Stimulated activated CD4-positive, alpha-beta T cell treated with anti-CD3 and anti-CD28 coated beads, Interleukin-1b, Interleukin-23, amount 100 ng/mL, for 24 hours (primary cell): ENCODE measurements around the gene GALNT10.

ENCODE experiments used
- DNase-seq, 4 experiments: peaks; one replicate each; pipeline ENCODE4 v3.0.0-alpha.2; 2020; ENCODE audit warnings: low read depth in 4 of 4, low spot score in 1 of 4

GALNT10 gene

GRCh38 chr5:154264549-154265196, 74.1 kb downstream of the GALNT10 start:
- no peak for DNase-seq

- no peak for DNase-seq
Observed at GRCh38 chr5:154265197-154265773, 74.8 kb downstream of the GALNT10 start.

GRCh38 chr5:154267516-154267915, 77.0 kb downstream of the GALNT10 start:
- no peak for DNase-seq

DNA sequence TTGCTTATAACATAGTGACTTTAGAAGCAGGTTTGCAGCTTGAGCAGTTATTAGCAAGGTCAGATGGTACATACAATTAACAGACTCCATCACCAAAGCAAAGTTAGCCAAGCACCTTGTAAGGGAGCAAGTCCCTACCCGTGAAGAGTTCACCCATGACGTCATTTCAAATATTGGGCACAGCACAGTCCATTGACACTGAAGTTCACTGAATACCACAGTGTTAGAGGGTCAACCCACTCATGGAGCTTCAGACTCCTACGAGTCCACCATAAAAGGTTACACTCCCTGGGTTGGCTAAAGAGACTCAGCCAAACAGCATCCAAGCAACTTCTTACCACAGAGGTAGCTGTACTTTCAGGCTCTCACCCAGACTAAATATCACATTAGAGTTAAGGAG, 77.5 kb downstream of the GALNT10 start:
- no peak for DNase-seq

DNA sequence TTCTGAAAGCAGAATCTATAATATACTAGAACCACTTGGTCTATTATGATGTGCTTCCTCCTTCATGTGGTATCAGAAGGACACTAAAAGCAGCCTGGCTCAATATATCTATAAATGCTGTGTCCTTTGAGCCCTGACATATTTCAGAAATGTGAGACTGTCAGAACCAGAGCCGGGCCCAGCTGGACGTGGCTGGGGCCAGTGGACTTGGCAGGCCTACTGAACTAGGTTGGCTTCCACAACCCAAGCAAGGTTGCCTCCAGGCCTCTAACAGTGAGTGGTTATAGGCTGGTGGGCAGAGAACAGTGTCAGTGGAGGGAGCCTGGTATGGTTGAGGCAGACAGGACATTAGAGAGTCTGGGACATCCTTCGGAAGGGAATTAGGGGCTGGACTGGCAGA, 78.9 kb downstream of the GALNT10 start:
- no peak for DNase-seq

- no peak for DNase-seq
Observed at GRCh38 chr5:154271466-154271865, 80.9 kb downstream of the GALNT10 start.

DNA sequence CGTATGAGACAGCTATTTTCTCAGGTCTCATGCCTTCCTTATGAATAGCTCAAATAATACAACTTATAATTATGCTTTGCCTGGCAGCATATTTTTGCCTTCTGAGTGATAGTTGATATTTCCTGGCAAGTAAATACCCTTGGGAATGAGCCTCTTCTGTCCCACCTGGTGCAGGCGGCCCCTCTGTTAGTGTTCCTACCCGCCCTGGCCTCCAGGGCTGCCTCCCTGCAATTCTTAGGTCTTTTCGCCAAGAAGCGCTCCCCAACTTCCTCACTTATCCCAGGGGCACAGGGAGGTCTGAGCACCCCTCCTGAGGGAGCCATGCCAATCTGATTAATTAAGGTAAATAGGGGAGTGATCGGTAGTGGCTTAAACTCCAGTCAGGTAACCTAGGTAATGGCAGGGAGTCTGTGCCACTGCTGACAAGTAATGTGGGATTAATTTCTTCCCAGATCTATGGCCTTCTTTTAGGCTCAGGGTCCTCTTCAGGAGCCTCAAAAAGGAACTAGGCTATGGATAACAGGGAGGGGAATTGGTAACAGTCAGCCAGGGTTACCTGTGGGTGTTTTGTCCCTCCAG, 81.5 kb downstream of the GALNT10 start:
- DNase-seq, result no peak

GRCh38 chr5:154273028-154273617, 82.6 kb downstream of the GALNT10 start:
- no peak for DNase-seq

DNA sequence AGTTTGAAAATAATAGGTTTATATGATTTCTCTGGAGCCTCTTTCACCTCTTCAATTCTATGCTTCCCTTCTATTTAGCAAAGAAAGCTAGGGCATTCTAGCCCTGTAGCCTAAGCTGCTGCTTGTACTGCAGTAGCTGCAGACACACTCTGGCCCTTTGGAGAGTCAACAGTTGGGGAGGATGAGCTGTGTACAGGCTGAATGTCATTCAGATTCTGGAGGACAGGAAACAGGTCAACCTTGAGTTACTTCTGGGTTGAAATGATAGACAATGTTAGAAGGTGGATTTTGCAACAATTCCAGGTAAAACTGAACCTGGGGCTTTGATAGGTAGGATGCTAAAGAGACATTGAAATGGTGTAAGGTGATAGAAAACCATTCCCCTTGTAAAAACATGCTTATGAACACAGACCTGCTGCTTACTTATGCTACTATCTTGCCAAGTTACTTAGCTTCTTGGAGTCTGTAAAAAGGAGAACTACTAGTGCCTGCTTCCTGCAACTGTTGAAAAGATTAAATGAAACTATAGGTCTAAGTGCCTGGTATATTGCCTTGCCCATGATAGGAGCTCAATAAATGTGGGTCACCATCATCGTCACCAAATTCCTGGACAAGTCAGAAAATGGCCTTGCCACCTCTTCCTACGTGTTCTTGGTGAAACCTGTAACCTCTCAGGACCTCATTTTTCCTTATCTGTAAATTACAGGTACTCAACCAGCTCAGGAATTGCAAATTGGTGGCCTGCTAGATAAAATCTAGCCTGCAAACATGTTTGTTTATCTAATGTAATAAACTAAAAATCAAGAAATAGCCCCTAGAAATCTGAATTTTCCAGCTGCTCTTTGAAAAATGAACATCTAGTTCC, 83.7 kb downstream of the GALNT10 start:
- no peak for DNase-seq

GRCh38 chr5:154274828-154275185, 84.3 kb downstream of the GALNT10 start:
- DNase-seq, result no peak

- DNase-seq, result no peak
Observed at GRCh38 chr5:154275566-154275965, 85.0 kb downstream of the GALNT10 start.

GRCh38 chr5:154276261-154276972, 85.9 kb downstream of the GALNT10 start:
- no peak for DNase-seq

DNA sequence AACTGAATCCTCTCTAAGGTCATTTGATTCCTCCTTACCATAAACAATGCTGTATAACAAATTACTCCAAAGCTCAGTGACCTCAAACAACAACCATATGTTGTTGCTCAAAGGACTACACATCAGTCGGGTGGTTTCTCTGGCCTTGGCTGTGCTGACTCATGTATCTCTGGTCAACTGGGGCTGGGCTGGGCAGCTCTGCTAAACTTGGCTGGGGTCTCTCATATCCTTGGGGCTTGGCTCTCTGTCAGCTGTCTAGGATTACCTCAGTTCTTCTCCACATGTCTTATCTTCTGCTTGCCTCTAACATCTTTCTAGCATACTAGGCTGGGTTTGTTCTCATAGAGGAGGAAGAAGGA, 86.4 kb downstream of the GALNT10 start:
- DNase-seq, result no peak

GRCh38 chr5:154277499-154277898, 87.0 kb downstream of the GALNT10 start:
- DNase-seq, result no peak

GRCh38 chr5:154278186-154278585, 87.7 kb downstream of the GALNT10 start:
- DNase-seq, result no peak

GRCh38 chr5:154278908-154279307, 88.4 kb downstream of the GALNT10 start:
- DNase-seq, result no peak

- DNase-seq, result no peak
Observed at GRCh38 chr5:154284433-154284832, 93.9 kb downstream of the GALNT10 start.

GRCh38 chr5:154285661-154286408, 95.3 kb downstream of the GALNT10 start:
- no peak for DNase-seq

GRCh38 chr5:154286557-154286956, 96.0 kb downstream of the GALNT10 start:
- no peak for DNase-seq

DNA sequence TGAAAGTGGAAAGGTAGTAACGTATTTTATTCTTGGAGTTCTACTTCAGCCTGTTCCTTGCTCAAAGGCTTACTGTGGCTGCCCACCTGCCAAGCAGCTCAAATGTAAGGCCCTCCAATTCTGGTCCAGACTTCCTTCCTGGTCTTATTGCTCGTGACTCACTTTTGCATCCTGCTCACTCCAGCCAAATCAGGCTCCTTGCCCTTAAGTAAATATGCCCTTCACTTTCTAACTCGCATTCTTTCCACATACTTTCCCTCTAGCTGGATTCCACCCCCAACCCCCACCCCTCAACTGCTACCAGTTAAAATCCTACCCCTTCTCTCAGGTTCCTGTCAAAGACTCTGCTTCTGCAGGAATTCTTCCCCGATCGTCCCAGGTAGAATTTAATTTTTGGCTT, 96.6 kb downstream of the GALNT10 start:
- no peak for DNase-seq
